GM19463 (cell line): ENCODE data around the gene DDHD1.

Source experiments
- ATAC-seq: cut with Tn5 transposase; IDR thresholded peaks from one replicate; pipeline ENCODE4 v1.9.1; 2021; ENCODE audit warnings: mild to moderate bottlenecking, moderate library complexity; ENCODE audit not compliant: unreplicated experiment

The DDHD1 gene

GRCh38 chr14:53035336-53036210, 117.5 kb downstream of the DDHD1 start:
- no peak for ATAC-seq

GRCh38 chr14:53034688-53035230, 118.4 kb downstream of the DDHD1 start:
- no peak for ATAC-seq

GRCh38 chr14:53034036-53034435, 119.1 kb downstream of the DDHD1 start:
- ATAC-seq: no peak

GRCh38 chr14:53032838-53033390, 120.2 kb downstream of the DDHD1 start:
- no peak for ATAC-seq

- no peak for ATAC-seq
These were observed 120.8 kb downstream of the DDHD1 start for GRCh38 chr14:53032161-53032803.

GRCh38 chr14:53027562-53027961, 125.6 kb downstream of the DDHD1 start:
- ATAC-seq: no peak

- no peak for ATAC-seq
These were observed 126.1 kb downstream of the DDHD1 start for GRCh38 chr14:53027041-53027440.

- ATAC-seq: no peak
These were observed 129.8 kb downstream of the DDHD1 start for GRCh38 chr14:53023325-53023724.

GRCh38 chr14:53022593-53022992, 130.5 kb downstream of the DDHD1 start:
- no peak for ATAC-seq

GRCh38 chr14:53020193-53020932, 132.8 kb downstream of the DDHD1 start:
- no peak for ATAC-seq

GRCh38 chr14:53019406-53019805, 133.7 kb downstream of the DDHD1 start:
- no peak for ATAC-seq

GRCh38 chr14:53017837-53018236, 135.3 kb downstream of the DDHD1 start:
- ATAC-seq: no peak

- ATAC-seq: no peak
These were observed 136.2 kb downstream of the DDHD1 start for GRCh38 chr14:53016919-53017318.

GRCh38 chr14:53016491-53016890, 136.6 kb downstream of the DDHD1 start:
- no peak for ATAC-seq

- ATAC-seq: no peak
These were observed 142.1 kb downstream of the DDHD1 start for GRCh38 chr14:53011053-53011462.

- no peak for ATAC-seq
These were observed 142.7 kb downstream of the DDHD1 start for GRCh38 chr14:53010193-53011040.

- ATAC-seq: no peak
These were observed 146.1 kb downstream of the DDHD1 start for GRCh38 chr14:53006931-53007562.

- no peak for ATAC-seq
These were observed 148.1 kb downstream of the DDHD1 start for GRCh38 chr14:53004976-53005375.

GRCh38 chr14:53003776-53004175, 149.3 kb downstream of the DDHD1 start:
- ATAC-seq: no peak

- ATAC-seq: no peak
These were observed 150.5 kb downstream of the DDHD1 start for GRCh38 chr14:53002576-53002975.
